RWPE2 (cell line): ENCODE data around the gene DPEP3.
"Not testable (repeated sequence)": the region's sequence is repeated elsewhere in the genome, so short reads cannot be mapped to it uniquely, and the experiment has no call there.

Experiments
- ATAC-seq: fragments of 200-7000 bp; cut with Tn5 transposase; 3 replicates; pipeline ENCODE4 v1.9.1; 2021; ENCODE audit warnings: low read depth
- DNase-seq: peaks from one replicate; pipeline ENCODE4 v3.0.0-alpha.2; 2020; ENCODE audit warnings: low spot score
- H3K27ac ChIP-seq: fragments of 450-650 bp; 2 replicates; pipeline ENCODE4 v1.5.1; 2017; ENCODE audit warnings: mild to moderate bottlenecking; ENCODE audit not compliant: poor library complexity, severe bottlenecking
- H3K27me3 ChIP-seq: fragments of 250-450 bp; sonication (Bioruptor Pico); 2 replicates; pipeline ENCODE4 v1.5.1; 2021; ENCODE audit warnings: mild to moderate bottlenecking, moderate library complexity; ENCODE audit not compliant: insufficient read depth, poor library complexity, severe bottlenecking
- H3K36me3 ChIP-seq: fragments of 250-450 bp; sonication (Bioruptor Pico); 2 replicates; pipeline ENCODE4 v1.5.1; 2020; ENCODE audit warnings: low read depth, mild to moderate bottlenecking, moderate library complexity
- H3K4me1 ChIP-seq: fragments of 250-450 bp; sonication (Bioruptor Pico); 2 replicates; pipeline ENCODE4 v1.5.1; 2021; ENCODE audit warnings: mild to moderate bottlenecking, moderate library complexity; ENCODE audit not compliant: insufficient read depth, poor library complexity, severe bottlenecking
- H3K4me3 ChIP-seq: fragments of 250-450 bp; sonication (Bioruptor Pico); 2 replicates; pipeline ENCODE4 v1.5.1; 2021; ENCODE audit warnings: mild to moderate bottlenecking, moderate library complexity; ENCODE audit not compliant: severe bottlenecking
- H3K9me3 ChIP-seq: fragments of 250-450 bp; sonication (Bioruptor Pico); 2 replicates; pipeline ENCODE4 v1.5.1; 2021; ENCODE audit warnings: mild to moderate bottlenecking, moderate library complexity; ENCODE audit not compliant: severe bottlenecking
- CTCF ChIP-seq: fragments of 450-650 bp; IDR thresholded peaks from one replicate; pipeline ENCODE4 v1.5.1; 2017; ENCODE audit warnings: mild to moderate bottlenecking, moderate library complexity; ENCODE audit not compliant: poor library complexity, severe bottlenecking

The DPEP3 gene

GRCh38 chr16:68021490-68021889 lies 41.2 kb upstream of the DPEP3 start:
- TF ChIP-seq CTCF = no peak
- no peak for ATAC-seq
- H3K4me3 ChIP-seq = no peak overlapping the region

DNA sequence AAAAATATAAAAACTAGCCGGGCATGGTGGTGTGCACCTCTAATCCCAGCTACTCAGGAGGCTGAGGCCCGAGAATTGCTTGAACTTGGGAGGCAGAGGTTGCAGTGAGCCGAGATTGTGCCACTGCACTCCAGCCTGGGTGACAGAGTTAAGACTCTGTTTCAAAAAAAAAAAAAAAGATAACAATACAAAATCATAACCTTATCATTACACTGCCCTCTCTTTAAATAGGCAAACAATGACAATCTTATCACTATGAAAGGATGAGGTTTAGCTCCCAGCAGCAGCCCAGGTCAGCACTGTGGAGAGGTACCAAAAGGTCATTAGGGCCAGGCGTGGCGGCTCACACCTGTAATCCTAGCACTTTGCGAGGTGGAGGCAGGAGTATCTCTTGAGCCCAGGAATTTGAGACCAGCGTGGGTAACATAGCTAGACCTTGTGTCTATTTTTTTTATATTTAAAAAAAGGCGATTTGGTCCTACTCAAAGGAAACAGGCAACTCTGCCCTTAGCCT lies 38.9 kb upstream of the DPEP3 start:
- peaks cover 12% of the 10 kb centered on the region for H3K36me3 ChIP-seq
- H3K9me3 ChIP-seq = no peaks in the 10 kb centered on the region
- TF ChIP-seq CTCF = no peak
- DNase-seq = no peak
- no peak overlapping the region for H3K4me3 ChIP-seq
- H3K4me1 ChIP-seq = peaks cover 6% of the 10 kb centered on the region
- no peaks in the 10 kb centered on the region for H3K27me3 ChIP-seq
- ATAC-seq = no peak
- no peak overlapping the region for H3K27ac ChIP-seq

More at GRCh38 chr16:68021490-68021889, 41.2 kb upstream of the DPEP3 start:
- peaks cover 8% of the 10 kb centered on the region for H3K4me1 ChIP-seq
- no peaks in the 10 kb centered on the region for H3K9me3 ChIP-seq
- H3K36me3 ChIP-seq = peaks cover 25% of the 10 kb centered on the region
- no peaks in the 10 kb centered on the region for H3K27me3 ChIP-seq
- no peak overlapping the region for H3K27ac ChIP-seq
- no peak for DNase-seq

DNA sequence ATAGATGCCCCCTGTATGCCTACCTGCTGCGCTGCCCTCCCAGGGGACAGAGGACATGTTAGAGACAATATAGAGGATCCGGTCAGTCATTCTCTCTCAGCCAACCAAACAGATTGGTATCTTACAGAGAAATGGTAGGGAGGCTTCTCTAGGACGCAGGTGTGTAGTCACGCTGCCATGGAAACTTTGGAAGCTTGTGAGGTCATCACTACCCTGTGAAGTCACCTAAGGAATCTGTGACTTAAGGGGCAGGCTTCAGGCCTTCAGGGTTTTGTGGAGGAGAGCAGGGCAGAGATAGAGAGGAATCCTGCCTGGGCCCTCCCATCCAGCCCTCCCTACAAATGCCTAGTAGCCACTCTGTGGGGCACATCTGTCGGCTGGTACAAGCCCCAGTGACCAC lies 35.4 kb upstream of the DPEP3 start, which contains the start of gene DPEP2NB:
DPEP2NB (minus strand) TSS at position 231 of the 400 bp plus-strand sequence; CDS start at position 90, 141 bp downstream.
- Histone ChIP-seq H3K4me3 (no peak within 1 kb of the TSS), H3K27me3 (no peaks in the 10 kb centered on the region), H3K36me3 (no peaks in the 10 kb centered on the region), H3K27ac (no peak within 1 kb of the TSS), H3K9me3 (no peaks in the 10 kb centered on the region), H3K4me1 (peaks cover 5% of the 10 kb centered on the region)
- DNase-seq = no peak
- TF ChIP-seq CTCF = no peak
- ATAC-seq = no peak

- Histone ChIP-seq H3K27ac (no peak overlapping the region), H3K4me3 (no peak overlapping the region), H3K4me1 (peaks cover 5% of the 10 kb centered on the region), H3K36me3 (no peaks in the 10 kb centered on the region), H3K9me3 (no peaks in the 10 kb centered on the region), H3K27me3 (no peaks in the 10 kb centered on the region)
- no peak for TF ChIP-seq CTCF
- DNase-seq (no peak), ATAC-seq (peak; percentile 42; the same call in 2 of the 3 replicates)
These were observed 33.1 kb upstream of the DPEP3 start for GRCh38 chr16:68013440-68013839.

- H3K4me3 ChIP-seq, H3K27ac ChIP-seq, H3K9me3 ChIP-seq, ATAC-seq, DNase-seq, H3K36me3 ChIP-seq, H3K27me3 ChIP-seq: not testable (repeated sequence)
- peaks cover 11% of the 10 kb centered on the region for H3K4me1 ChIP-seq
These were observed 29.6 kb upstream of the DPEP3 start for GRCh38 chr16:68009872-68010271.
